Gastroesophageal sphincter (tissue), 4 donors: ENCODE results near the gene CHST3. TPM values are rescaled to one million over a fixed set of nuclear protein-coding genes. Genes with fewer than 3 reads are reported as not detected.

ENCODE experiments used
- ATAC-seq: fragments of 150-250 bp; one replicate; pipeline ENCODE4 v1.9.1; 2016; ENCODE audit warnings: mild to moderate bottlenecking, moderate library complexity
- H3K27ac ChIP-seq, 4 donors: fragments of 200-600 bp; sonication (generic) in 3 of 4; 1 replicate in 3 of 4; 2 replicates in 1 of 4; pipeline ENCODE4 v1.5.1; 2016 to 2019
- H3K27me3 ChIP-seq: fragments of 200-600 bp; sonication (generic); one replicate; pipeline ENCODE4 v1.5.1; 2019
- H3K36me3 ChIP-seq, 2 donors: fragments of 200-600 bp; sonication (generic); one replicate each; pipeline ENCODE4 v1.5.1; 2019; ENCODE audit warnings: control low read depth in 1 of 2
- H3K4me1 ChIP-seq, 3 donors: fragments of 200-600 bp; sonication (generic); 1 replicate in 2 of 3; 2 replicates in 1 of 3; pipeline ENCODE4 v1.5.1; 2016 to 2019; ENCODE audit warnings: control low read depth in 2 of 3
- H3K4me3 ChIP-seq, 2 donors: fragments of 200-600 bp; sonication (generic); one replicate each; pipeline ENCODE4 v1.5.1; 2019; ENCODE audit warnings: mild to moderate bottlenecking in 1 of 2, moderate library complexity in 1 of 2
- H3K9me3 ChIP-seq, 3 donors: fragments of 200-600 bp; sonication (generic); one replicate each; pipeline ENCODE4 v1.5.1; 2017 to 2019; ENCODE audit warnings: control low read depth in 2 of 3
- CTCF ChIP-seq, 4 experiments: fragments of 200-600 bp in 2 of 4; fragments of 450-650 bp in 2 of 4; sonication (generic) in 1 of 4; IDR thresholded peaks; one replicate each; pipeline ENCODE4 v1.5.1; 2017 to 2019; ENCODE audit warnings: antibody characterized with exemption in 4 of 4, mild to moderate bottlenecking in 2 of 4, moderate library complexity in 2 of 4
- EP300 ChIP-seq: sonication (generic); formaldehyde crosslinking; IDR thresholded peaks from one replicate; pipeline ENCODE4 v1.6.1; 2017; ENCODE audit warnings: antibody characterized with exemption, mild to moderate bottlenecking
- POLR2A ChIP-seq, 2 donors: fragments of 450-650 bp; IDR thresholded peaks; one replicate each; pipeline ENCODE4 v1.6.1; 2017; ENCODE audit warnings: antibody characterized with exemption in 2 of 2, mild to moderate bottlenecking in 2 of 2, moderate library complexity in 1 of 2
- POLR2AphosphoS5 ChIP-seq: sonication (generic); formaldehyde crosslinking; IDR thresholded peaks from one replicate; pipeline ENCODE4 v1.6.1; 2017; ENCODE audit warnings: antibody characterized with exemption
- WGBS, 2 donors: methylation state at CpG; one replicate each; pipeline ENCODE4 v1.1.5; 2018; ENCODE audit warnings: low coverage in 1 of 2; 5-methylcytosine and 5-hydroxymethylcytosine counted together
- total RNA-seq, 4 donors: library from RNA; depleted of rRNA; stranded (reverse); fragments of >200 nt; gene quantifications; one replicate each; pipeline ENCODE4 v1.1.0, GENCODE V29; 2016

Gene CHST3
- total RNA-seq, 4 donors from 2014 or later, result 31.8 to 48.0 (median 37.3) TPM

GRCh38 chr10:72002354-72003295 is 38.4 kb downstream of the CHST3 start:
- TF ChIP-seq CTCF (IDR thresholded peaks at IDR 0.05), result no peak
- no peak for TF ChIP-seq EP300
- TF ChIP-seq POLR2AphosphoS5, result no peak
- no peak for TF ChIP-seq POLR2A (IDR thresholded peaks at IDR 0.05)
- H3K4me3 ChIP-seq, result no peak overlapping the region
- 82 to 88% methylated on average over 5 of the region's 8 CpGs for WGBS, 2 donors
- H3K36me3 ChIP-seq, result peaks cover 0 to 23% of the 10 kb centered on the region in 2 donors
- H3K4me1 ChIP-seq, result peaks cover 12 to 67% (median 52%) of the 10 kb centered on the region in 3 donors
- peak overlapping the region in 3 of 4 donors; percentile 79 to 83 (median 82) for H3K27ac ChIP-seq
- no peaks in the 10 kb centered on the region for H3K9me3 ChIP-seq
- H3K27me3 ChIP-seq, result no peaks in the 10 kb centered on the region
- ATAC-seq, result no peak

GRCh38 chr10:72006026-72006425 is 41.8 kb downstream of the CHST3 start:
- H3K4me3 ChIP-seq, result no peak overlapping the region
- ATAC-seq, result no peak
- H3K27me3 ChIP-seq, result no peaks in the 10 kb centered on the region
- peaks cover 10 to 67% (median 50%) of the 10 kb centered on the region in 3 donors for H3K4me1 ChIP-seq
- TF ChIP-seq CTCF (IDR thresholded peaks at IDR 0.05), result no peak
- no peak for TF ChIP-seq POLR2AphosphoS5
- TF ChIP-seq EP300, result no peak
- TF ChIP-seq POLR2A (IDR thresholded peaks at IDR 0.05), result no peak
- H3K9me3 ChIP-seq, result no peaks in the 10 kb centered on the region
- 69 to 70% methylated on average over 3 of the region's 3 CpGs for WGBS, 2 donors
- peak overlapping the region in 3 of 4 donors; percentile 29 to 97 (median 94) for H3K27ac ChIP-seq
- H3K36me3 ChIP-seq, result peaks cover 0 to 34% of the 10 kb centered on the region in 2 donors

- TF ChIP-seq EP300, result no peak
- no peak for TF ChIP-seq CTCF (IDR thresholded peaks at IDR 0.05)
- no peak for TF ChIP-seq POLR2AphosphoS5
- no peak for TF ChIP-seq POLR2A (IDR thresholded peaks at IDR 0.05)
- H3K9me3 ChIP-seq, result no peaks in the 10 kb centered on the region
- 90% methylated on average over 4 of the region's 59 CpGs; no CpG with 5 or more reads in 1 of the 2 donors for WGBS, 2 donors
Measured at GRCh38 chr10:72007246-72007892, 43.2 kb downstream of the CHST3 start.

GRCh38 chr10:72008096-72008981 is 44.1 kb downstream of the CHST3 start:
- no peak for ATAC-seq
- WGBS, 2 donors, result 20 to 83% methylated on average over 1 to 13 of the region's 58 CpGs
- H3K4me1 ChIP-seq, result peaks cover 10 to 76% (median 45%) of the 10 kb centered on the region in 3 donors
- TF ChIP-seq EP300 (no peak), POLR2AphosphoS5 (no peak), POLR2A (IDR thresholded peaks at IDR 0.05) (no peak), CTCF (IDR thresholded peaks at IDR 0.05) (no peak)
- peaks cover 0 to 41% of the 10 kb centered on the region in 2 donors for H3K36me3 ChIP-seq
- no peaks in the 10 kb centered on the region for H3K9me3 ChIP-seq
- H3K27ac ChIP-seq, result peak overlapping the region; percentile 82 to 97 (median 93)
- H3K27me3 ChIP-seq, result no peaks in the 10 kb centered on the region
- H3K4me3 ChIP-seq, result no peak overlapping the region

More at GRCh38 chr10:72007246-72007892, 43.2 kb downstream of the CHST3 start:
- H3K4me1 ChIP-seq, result peaks cover 10 to 67% (median 45%) of the 10 kb centered on the region in 3 donors
- H3K27me3 ChIP-seq, result no peaks in the 10 kb centered on the region
- H3K27ac ChIP-seq, result peak overlapping the region in 3 of 4 donors; percentile 92 to 97 (median 94)
- no peak for ATAC-seq
- no peak overlapping the region for H3K4me3 ChIP-seq
- H3K36me3 ChIP-seq, result peaks cover 0 to 41% of the 10 kb centered on the region in 2 donors
